MCF 10A (cell line): ENCODE results near the gene RHBDD2. TPM values are rescaled to one million over a fixed set of nuclear protein-coding genes. Genes with fewer than 3 reads are reported as not detected.
A peak's percentile ranks its signal among the peaks of the same experiment; 100 is the strongest.

Experiments used
- BruUV-seq: library from RNA; stranded (reverse); fragments of 400-500 nt; replicated peaks from 2 replicates; lab custom pipeline; 2021; lab: Mats Ljungman, UMichigan
- CTCF ChIA-PET: fragments of 300-600 bp; sonication (Branson Sonifier 250); formaldehyde crosslinking; extraction: SDS; loops from one replicate; lab custom pipeline; 2021; ENCODE audit warnings: antibody characterized with exemption, inconsistent platforms; lab: Yijun Ruan, JAX
- POLR2A ChIA-PET: fragments of 300-600, 350-650 bp; sonication (Branson Sonifier 250); formaldehyde crosslinking; extraction: SDS; loops from one replicate; lab custom pipeline; 2020; ENCODE audit warnings: antibody characterized with exemption, inconsistent platforms; lab: Yijun Ruan, JAX
- DNase-seq: peaks from one replicate; pipeline ENCODE4 v3.0.0-alpha.2; 2018; ENCODE audit not compliant: unreplicated experiment
- H3K27ac Mint-ChIP-seq: one replicate; pipeline ENCODE4 v1.8.0; 2022; ENCODE audit warnings: mild to moderate bottlenecking, low read depth, mixed read lengths; ENCODE audit not compliant: unreplicated experiment
- H3K27me3 Mint-ChIP-seq: one replicate; pipeline ENCODE4 v1.8.0; 2022; ENCODE audit warnings: mixed read lengths; ENCODE audit not compliant: insufficient read depth, unreplicated experiment
- H3K36me3 Mint-ChIP-seq: one replicate; pipeline ENCODE4 v1.8.0; 2022; ENCODE audit warnings: mild to moderate bottlenecking, moderate library complexity, mixed read lengths; ENCODE audit not compliant: insufficient read depth, unreplicated experiment
- H3K4me1 Mint-ChIP-seq: one replicate; pipeline ENCODE4 v1.8.0; 2022; ENCODE audit warnings: mixed read lengths; ENCODE audit not compliant: insufficient read depth, unreplicated experiment
- H3K4me3 Mint-ChIP-seq: one replicate; pipeline ENCODE4 v1.8.0; 2022; ENCODE audit warnings: mild to moderate bottlenecking, moderate library complexity, mixed read lengths; ENCODE audit not compliant: unreplicated experiment
- H3K9me3 Mint-ChIP-seq: one replicate; pipeline ENCODE4 v1.8.0; 2022; ENCODE audit warnings: mixed read lengths; ENCODE audit not compliant: unreplicated experiment
- CTCF ChIP-seq: fragments of 200-600 bp; IDR thresholded peaks from one replicate; pipeline ENCODE4 v1.8.0; 2022; ENCODE audit warnings: antibody characterized with exemption, mild to moderate bottlenecking; ENCODE audit not compliant: unreplicated experiment
- intact Hi-C: fragments of 100-400 bp; cut with micrococcal nuclease; formaldehyde crosslinking; loops from 2 replicates; pipeline ENCODE4 v1.14.1; 2022
- total RNA-seq: library from RNA; stranded (reverse); gene quantifications from 2 replicates; pipeline ENCODE4 v1.2.3, GENCODE V29; 2022

The RHBDD2 gene
- total RNA-seq, 1 experiment from 2014 or later: 38.6 TPM

GRCh38 chr7:75884476-75884875, 5.6 kb downstream of the RHBDD2 start:
- H3K9me3 Mint-ChIP-seq: no peaks in the 10 kb centered on the region
- intact Hi-C loops: no loop called here
- H3K27ac Mint-ChIP-seq: no peak overlapping the region
- POLR2A ChIA-PET: no interaction called here
- H3K27me3 Mint-ChIP-seq: no peaks in the 10 kb centered on the region
- H3K36me3 Mint-ChIP-seq: peaks cover 76% of the 10 kb centered on the region
- TF ChIP-seq CTCF: no peak
- no peak for DNase-seq
- CTCF ChIA-PET: interaction anchor here (0.7 to 0.8 kb wide), 2 partner anchors 135 to 136 kb away, joined by 3 to 6 read pairs; no protein-coding TSS in a partner anchor
- no peaks in the 10 kb centered on the region for H3K4me1 Mint-ChIP-seq
- BruUV-seq: no TSS peak
- no peak overlapping the region for H3K4me3 Mint-ChIP-seq

DNA sequence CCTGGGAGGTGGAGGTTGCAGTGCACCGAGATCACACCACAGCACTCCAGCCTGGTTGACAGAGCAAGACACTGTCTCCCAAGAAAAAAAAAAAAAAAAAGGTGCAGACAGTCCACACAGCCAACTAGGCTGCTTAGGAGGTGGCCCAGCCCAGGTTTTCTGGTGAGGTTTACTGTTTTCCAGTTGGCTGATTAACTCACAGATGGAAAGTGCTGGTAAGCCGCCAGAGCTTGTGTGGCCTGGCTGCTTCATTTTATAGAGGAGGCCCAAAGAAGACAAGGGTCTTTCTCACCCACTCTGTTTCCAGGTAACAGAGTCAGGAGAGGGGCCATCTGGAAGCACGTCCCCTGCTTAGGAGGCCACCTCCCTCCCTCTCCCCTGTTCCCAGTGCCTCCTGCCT, 6.2 kb downstream of the RHBDD2 start:
- intact Hi-C loops: no loop called here
- Mint-ChIP-seq H3K4me3 (no peak overlapping the region), H3K36me3 (peaks cover 76% of the 10 kb centered on the region), H3K9me3 (no peaks in the 10 kb centered on the region), H3K4me1 (no peaks in the 10 kb centered on the region), H3K27ac (no peak overlapping the region), H3K27me3 (no peaks in the 10 kb centered on the region)
- no peak for DNase-seq
- BruUV-seq: no TSS peak
- ChIA-PET POLR2A (no interaction called here), CTCF (interaction anchor here (0.8 kb wide), 2 partner anchors 10 to 136 kb away, joined by 3 to 6 read pairs; no protein-coding TSS in a partner anchor)
- TF ChIP-seq CTCF: no peak

- ChIA-PET CTCF (no interaction called here), POLR2A (no interaction called here)
- BruUV-seq: no TSS peak
- Mint-ChIP-seq H3K4me3 (no peak overlapping the region), H3K4me1 (peaks cover 6% of the 10 kb centered on the region), H3K27ac (no peak overlapping the region), H3K36me3 (peaks cover 57% of the 10 kb centered on the region), H3K9me3 (no peaks in the 10 kb centered on the region), H3K27me3 (no peaks in the 10 kb centered on the region)
- DNase-seq: no peak
- intact Hi-C loops: no loop called here
- TF ChIP-seq CTCF: no peak
Observed at GRCh38 chr7:75887669-75888369, 9.0 kb downstream of the RHBDD2 start.

DNA sequence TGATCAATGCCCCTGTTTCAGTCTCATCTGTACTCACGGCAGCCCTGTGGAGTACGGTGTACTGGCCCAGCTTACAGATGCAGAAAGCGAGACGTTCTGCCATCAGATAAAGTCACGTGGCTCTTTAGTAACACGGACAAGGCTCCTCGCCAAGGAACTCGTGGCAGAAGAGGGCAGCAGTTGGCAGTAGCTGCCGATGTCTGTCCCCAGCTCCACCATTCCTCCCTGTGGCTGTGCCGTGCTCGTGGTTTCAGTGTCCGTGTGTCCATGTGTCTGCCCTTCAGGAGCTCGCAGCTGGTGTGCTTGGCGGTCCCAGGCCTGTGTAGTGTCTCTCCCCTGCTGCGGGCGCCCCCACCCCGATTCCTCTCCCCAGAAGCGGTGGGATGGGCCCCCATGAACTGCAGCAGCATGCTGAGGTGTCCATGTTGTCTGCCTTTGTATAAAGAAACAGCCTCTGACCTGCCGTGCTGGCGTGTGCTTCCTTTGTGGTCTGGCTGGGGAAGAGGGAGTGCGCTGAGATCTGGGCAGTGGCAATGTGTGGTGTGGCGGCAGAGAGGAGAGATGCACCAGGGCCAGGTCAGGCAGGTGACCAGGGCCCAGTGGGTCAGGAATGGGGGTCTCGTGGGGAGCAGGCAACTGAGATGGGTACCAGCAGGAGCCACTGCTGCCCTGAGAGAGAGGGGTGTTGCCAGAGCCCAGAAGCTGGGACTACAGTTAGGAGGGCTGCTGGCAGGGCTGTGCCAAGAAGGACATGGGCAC, 9.8 kb downstream of the RHBDD2 start:
- TSS peak; percentile 30 for BruUV-seq

More for the DNA sequence above, 9.8 kb downstream of the RHBDD2 start:
- POLR2A ChIA-PET: interaction anchor here (2.8 kb wide), 1 partner anchor 27 kb away, joined by 11 read pairs; the partner anchor contains the start of gene POR
- no peak for TF ChIP-seq CTCF
- H3K4me1 Mint-ChIP-seq: peaks cover 7% of the 10 kb centered on the region
- no peaks in the 10 kb centered on the region for H3K9me3 Mint-ChIP-seq
- H3K27me3 Mint-ChIP-seq: no peaks in the 10 kb centered on the region
- CTCF ChIA-PET: no interaction called here
- intact Hi-C loops: no loop called here
- no peak overlapping the region for H3K4me3 Mint-ChIP-seq
- DNase-seq: no peak
- H3K36me3 Mint-ChIP-seq: peaks cover 49% of the 10 kb centered on the region
- no peak overlapping the region for H3K27ac Mint-ChIP-seq
